Measurements from ENCODE around the gene SLC8A3. TPM values are rescaled to one million over a fixed set of nuclear protein-coding genes. Genes with fewer than 3 reads are reported as not detected.

Gene SLC8A3
- total RNA-seq, 4 donors from 2014 or later: 0.19 to 1.7 (median 0.90) TPM

GRCh38 chr14:70033561-70033960 is 155.2 kb downstream of the SLC8A3 start:
- no peak for DNase-seq (ENCODE audit: extremely low spot score)
- Histone ChIP-seq H3K4me1 (no peaks in the 10 kb centered on the region), H3K27me3 (peaks cover 0 to 5% (median 0%) of the 10 kb centered on the region in 4 donors), H3K27ac (replicated peaks in 1 of 4) (no peak overlapping the region), H3K36me3 (no peaks in the 10 kb centered on the region), H3K9me3 (no peaks in the 10 kb centered on the region), H3K4me3 (no peak overlapping the region)
- WGBS: 95% methylated on average over 2 of the region's 2 CpGs
- intact Hi-C loops (cut with DNase I): no loop called here
- TF ChIP-seq POLR2A (IDR thresholded peaks at IDR 0.05; ENCODE audit: low read depth): no peak
- TF ChIP-seq EP300 (IDR thresholded peaks at IDR 0.05): no peak
- no peak for TF ChIP-seq POLR2AphosphoS5 (IDR thresholded peaks at IDR 0.05)
- TF ChIP-seq CTCF (IDR thresholded peaks at IDR 0.05): no peak

- Histone ChIP-seq H3K4me1 (no peaks in the 10 kb centered on the region), H3K27me3 (peaks cover 0 to 9% (median 0%) of the 10 kb centered on the region in 4 donors), H3K36me3 (no peaks in the 10 kb centered on the region), H3K4me3 (no peak overlapping the region), H3K27ac (replicated peaks in 1 of 4) (no peak overlapping the region), H3K9me3 (no peaks in the 10 kb centered on the region)
- 82% methylated on average over 8 of the region's 8 CpGs for WGBS
- DNase-seq (ENCODE audit: extremely low spot score): no peak
- TF ChIP-seq POLR2AphosphoS5 (IDR thresholded peaks at IDR 0.05): no peak
- no peak for TF ChIP-seq POLR2A (IDR thresholded peaks at IDR 0.05; ENCODE audit: low read depth)
- TF ChIP-seq CTCF (IDR thresholded peaks at IDR 0.05): no peak
- TF ChIP-seq EP300 (IDR thresholded peaks at IDR 0.05): no peak
- intact Hi-C loops (cut with DNase I): no loop called here
Measured at GRCh38 chr14:70033116-70033515, 155.6 kb downstream of the SLC8A3 start.

GRCh38 chr14:70032447-70032846 is 156.3 kb downstream of the SLC8A3 start:
- peaks cover 0 to 5% (median 0%) of the 10 kb centered on the region in 4 donors for H3K4me1 ChIP-seq
- intact Hi-C loops (cut with DNase I): no loop called here
- no peak overlapping the region for H3K27ac ChIP-seq (replicated peaks in 1 of 4)
- no peak for TF ChIP-seq POLR2AphosphoS5 (IDR thresholded peaks at IDR 0.05)
- DNase-seq (ENCODE audit: extremely low spot score): no peak
- no peak overlapping the region for H3K4me3 ChIP-seq
- H3K36me3 ChIP-seq: no peaks in the 10 kb centered on the region
- H3K27me3 ChIP-seq: peaks cover 0 to 12% (median 0%) of the 10 kb centered on the region in 4 donors
- H3K9me3 ChIP-seq: no peaks in the 10 kb centered on the region
- 70% methylated on average over 3 of the region's 3 CpGs for WGBS

- intact Hi-C loops (cut with DNase I): no loop called here
- TF ChIP-seq EP300 (IDR thresholded peaks at IDR 0.05) (no peak), CTCF (IDR thresholded peaks at IDR 0.05) (no peak)
- no peak for DNase-seq (ENCODE audit: extremely low spot score)
- Histone ChIP-seq H3K4me3 (no peak overlapping the region), H3K27me3 (peaks cover 0 to 12% (median 0%) of the 10 kb centered on the region in 4 donors), H3K36me3 (no peaks in the 10 kb centered on the region), H3K27ac (replicated peaks in 1 of 4) (no peak overlapping the region), H3K4me1 (peaks cover 0 to 5% (median 0%) of the 10 kb centered on the region in 4 donors), H3K9me3 (no peaks in the 10 kb centered on the region)
- WGBS: 79% methylated on average over 9 of the region's 9 CpGs
Measured at GRCh38 chr14:70032016-70032415, 156.7 kb downstream of the SLC8A3 start.

GRCh38 chr14:70029296-70030132 is 159.2 kb downstream of the SLC8A3 start:
- H3K36me3 ChIP-seq: no peaks in the 10 kb centered on the region
- no peak overlapping the region for H3K4me3 ChIP-seq
- 76% methylated on average over 4 of the region's 6 CpGs for WGBS
- H3K27me3 ChIP-seq: peaks cover 0 to 12% (median 0%) of the 10 kb centered on the region in 4 donors
- DNase-seq (ENCODE audit: extremely low spot score): no peak
- TF ChIP-seq EP300 (IDR thresholded peaks at IDR 0.05) (no peak), POLR2AphosphoS5 (IDR thresholded peaks at IDR 0.05) (no peak), POLR2A (IDR thresholded peaks at IDR 0.05; ENCODE audit: low read depth) (no peak), CTCF (IDR thresholded peaks at IDR 0.05) (no peak)
- no peak overlapping the region for H3K27ac ChIP-seq (replicated peaks in 1 of 4)
- peaks cover 0 to 5% (median 0%) of the 10 kb centered on the region in 4 donors for H3K4me1 ChIP-seq
- intact Hi-C loops (cut with DNase I): no loop called here
- H3K9me3 ChIP-seq: no peaks in the 10 kb centered on the region
